NCI-H2171 treated with DMSO at 0.1 percent for 48 hours (cell line): ENCODE measurements around the gene HINT3.
"Not testable (repeated sequence)": the region's sequence is repeated elsewhere in the genome, so short reads cannot be mapped to it uniquely, and the experiment has no call there.

Source experiments
- DNase-seq: peaks from one replicate; lab custom pipeline; 2025; lab: John Stamatoyannopoulos, UW

HINT3 gene

DNA sequence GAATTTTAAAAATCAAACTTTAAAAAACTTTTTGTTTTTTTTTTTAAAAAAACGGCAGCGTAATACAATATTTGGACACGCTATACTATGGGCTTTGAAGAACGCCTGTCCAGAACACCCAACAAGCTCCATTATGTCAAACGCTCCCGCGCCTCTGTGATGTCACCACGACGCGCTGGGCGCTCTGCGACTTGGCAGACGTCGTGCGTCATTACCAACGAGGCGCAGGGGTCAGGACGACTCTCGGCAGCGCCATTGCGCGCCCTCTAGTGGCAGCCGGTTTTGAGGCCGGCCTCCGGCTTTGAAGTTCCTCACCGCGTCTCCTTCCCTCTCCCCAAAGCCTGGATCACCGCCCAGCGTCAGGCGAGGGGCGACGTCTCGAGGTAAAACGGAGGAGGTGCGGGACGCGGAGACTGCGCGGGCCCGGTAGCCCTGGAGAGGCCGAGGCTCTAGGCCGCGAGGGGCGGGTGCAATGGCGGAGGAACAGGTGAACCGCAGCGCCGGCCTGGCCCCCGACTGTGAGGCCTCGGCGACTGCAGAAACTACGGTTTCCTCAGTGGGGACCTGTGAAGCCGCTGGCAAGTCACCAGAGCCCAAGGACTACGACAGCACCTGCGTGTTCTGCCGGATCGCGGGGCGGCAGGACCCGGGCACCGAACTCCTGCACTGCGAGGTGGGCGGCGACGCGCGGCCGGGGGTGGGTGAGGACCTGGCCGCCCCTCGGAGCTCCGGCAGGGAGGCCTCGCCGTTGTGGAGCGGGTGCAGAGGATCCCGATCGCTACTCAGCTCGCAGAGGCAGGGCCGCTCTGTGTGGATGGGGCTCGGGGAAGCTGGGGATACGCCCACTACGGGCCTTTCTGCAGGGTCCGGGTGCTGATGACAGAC lies at the start of gene HINT3:
HINT3 (plus strand) TSS at position 265 of the 885 bp plus-strand sequence; CDS start at position 473, 208 bp downstream.
- peak; percentile 97 for DNase-seq

DNA sequence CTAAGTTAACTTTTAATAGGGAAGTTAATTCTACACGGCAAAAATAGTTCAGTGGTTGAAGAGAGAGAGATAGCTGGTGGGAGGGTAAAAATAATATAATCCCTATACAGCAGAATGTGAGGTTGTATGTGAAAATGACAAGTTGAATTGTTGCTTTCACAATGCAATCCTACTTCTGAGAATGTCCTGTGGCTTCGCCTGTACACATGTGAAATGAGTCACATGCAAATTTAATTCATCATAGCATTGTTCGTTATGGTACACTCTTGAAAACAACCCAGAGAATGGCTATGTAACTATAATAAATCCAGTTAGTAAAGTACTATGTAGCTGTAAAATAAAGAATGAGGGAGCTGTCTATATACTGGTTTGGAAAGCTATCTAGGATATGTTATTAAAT lies 46.0 kb upstream of the HINT3 start:
- no peak for DNase-seq

DNA sequence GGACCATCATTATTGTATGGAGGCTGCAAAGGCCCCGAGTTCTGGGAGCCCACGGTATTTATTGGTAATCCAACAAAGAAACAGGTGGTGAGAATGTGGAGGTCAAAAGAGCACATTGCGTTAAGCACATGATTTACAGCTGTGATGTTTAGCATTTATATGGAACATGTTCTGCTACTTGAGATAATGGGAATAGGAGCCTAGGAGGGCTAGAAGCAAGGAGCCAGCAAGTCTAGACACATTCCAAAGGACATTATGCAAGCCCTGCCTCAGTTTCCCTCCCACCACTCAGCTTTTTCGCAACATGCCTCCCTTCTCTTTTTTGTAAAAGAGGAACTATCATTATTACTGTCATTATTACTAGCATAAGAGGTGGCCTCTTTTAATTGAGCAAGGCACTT lies 45.5 kb upstream of the HINT3 start:
- not testable (repeated sequence) for DNase-seq

DNA sequence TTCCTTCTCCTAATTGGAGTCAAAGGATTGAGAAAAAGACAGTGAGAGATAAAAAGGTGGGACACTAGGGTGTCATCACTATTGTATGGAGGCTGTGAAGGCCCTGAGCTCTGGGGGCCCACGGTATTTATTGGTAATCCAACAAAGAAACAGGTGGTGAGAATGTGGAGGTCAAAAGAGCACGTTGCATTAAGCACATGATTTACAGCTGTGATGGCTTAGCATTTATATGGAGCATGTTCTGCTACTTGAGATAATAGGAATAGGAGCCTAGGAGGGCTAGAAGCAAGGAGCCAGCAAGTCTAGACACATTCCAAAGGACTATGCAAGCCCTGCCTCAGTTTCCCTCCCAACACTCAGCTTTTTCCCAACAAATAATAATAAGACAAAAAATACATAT lies 44.1 kb upstream of the HINT3 start:
- DNase-seq = not testable (repeated sequence)

DNA sequence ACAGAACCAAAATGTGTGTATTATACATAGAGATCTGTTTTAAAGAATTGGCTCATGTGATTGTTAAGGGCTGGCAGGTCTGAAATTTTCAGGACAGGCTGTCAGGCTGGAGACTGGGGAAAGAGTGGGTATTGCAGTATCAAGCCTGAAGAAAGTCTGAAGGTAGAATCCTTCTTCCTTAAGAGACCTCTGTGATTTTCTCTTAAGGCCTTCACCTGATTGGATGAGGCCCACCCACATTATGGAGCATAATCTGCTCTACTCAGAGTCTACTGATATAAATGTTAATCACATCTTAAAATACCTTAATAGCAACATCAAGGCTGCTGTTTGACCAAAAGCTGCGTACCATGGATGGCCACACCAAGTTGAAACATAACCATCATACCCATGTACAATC lies 43.4 kb upstream of the HINT3 start:
- DNase-seq = no peak

DNA sequence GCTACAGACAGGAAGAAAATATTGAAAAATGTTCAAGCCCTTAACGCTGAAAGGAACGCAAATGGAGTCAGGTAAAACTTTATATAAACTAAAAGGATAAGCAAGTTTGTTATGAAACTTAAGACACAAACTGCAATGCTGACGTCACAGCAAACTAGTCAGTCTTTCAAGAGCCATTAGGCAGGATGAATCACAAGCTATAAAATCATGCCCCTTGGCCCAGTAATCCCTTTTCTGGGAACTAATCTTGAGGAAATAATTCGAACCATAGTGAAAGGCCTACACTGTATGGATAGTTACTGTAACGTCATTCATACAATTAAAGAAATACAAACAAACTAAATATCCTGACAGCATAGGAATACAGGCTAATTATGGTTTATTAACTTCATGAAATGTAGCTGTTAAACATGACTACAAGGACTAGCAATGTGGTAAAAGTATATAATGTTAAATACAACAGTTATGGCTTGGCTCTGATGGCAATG lies 42.7 kb upstream of the HINT3 start:
- no peak for DNase-seq

DNA sequence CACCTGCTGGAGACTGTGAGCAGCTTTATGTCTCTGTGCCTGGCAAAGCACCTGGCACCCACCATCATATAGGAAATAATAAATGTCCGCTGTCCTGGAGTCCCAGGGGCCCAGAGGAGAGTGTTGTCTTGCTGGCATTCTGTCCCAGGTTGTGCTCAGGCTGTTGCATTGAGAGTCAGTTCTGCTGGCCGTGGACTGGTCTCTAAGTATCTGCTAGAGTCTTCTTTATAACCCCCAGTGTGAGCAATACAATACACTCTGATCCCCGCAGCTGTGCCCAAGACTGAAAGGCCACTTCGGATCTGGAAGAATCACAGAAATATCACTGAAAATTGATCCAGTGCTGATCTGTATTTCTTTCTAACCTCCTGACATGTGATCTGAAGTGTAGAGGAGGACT lies 38.3 kb upstream of the HINT3 start:
- DNase-seq = no peak

DNA sequence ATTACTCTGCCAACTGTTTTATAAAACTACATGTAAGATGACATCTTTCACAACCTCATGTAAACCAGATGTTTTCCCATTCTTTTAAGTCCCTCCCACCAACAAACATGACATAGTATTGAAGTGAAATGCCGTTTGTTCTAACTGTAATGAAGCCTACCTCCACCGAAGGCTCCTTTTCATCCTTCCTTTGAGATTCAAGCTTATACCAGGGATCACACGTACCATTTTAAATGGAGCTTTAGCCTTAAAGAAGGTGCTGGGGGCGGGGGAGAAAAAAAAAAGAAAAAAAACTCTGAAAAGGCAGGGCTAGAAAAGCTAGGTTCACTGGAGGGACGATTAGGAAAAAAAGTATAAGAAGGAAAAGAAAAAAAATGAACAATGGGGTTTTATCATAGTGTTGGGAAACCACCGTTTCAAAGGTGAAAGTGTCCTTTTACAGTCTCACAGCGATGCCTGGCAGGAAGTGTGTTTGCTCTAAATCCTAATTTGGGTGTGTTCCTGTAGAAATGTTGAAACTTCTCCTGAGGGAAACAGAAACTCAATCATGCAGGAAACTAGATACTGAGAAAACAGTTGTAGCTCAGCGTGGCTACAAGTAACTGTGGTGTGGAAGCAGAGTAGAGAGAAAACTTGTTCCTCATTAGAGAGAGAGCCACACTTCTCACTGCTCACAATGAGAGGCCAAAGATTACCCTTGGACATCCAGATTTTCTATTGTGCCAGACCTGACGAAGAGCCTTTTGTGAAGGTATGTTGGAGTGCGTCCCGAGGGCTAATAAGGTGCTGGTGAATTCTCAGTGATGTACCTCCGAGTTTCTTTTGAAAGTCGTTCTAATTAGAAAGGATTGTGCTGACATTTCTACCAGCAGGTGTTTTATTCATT lies 37.6 kb upstream of the HINT3 start:
- peak; percentile 52 for DNase-seq

DNA sequence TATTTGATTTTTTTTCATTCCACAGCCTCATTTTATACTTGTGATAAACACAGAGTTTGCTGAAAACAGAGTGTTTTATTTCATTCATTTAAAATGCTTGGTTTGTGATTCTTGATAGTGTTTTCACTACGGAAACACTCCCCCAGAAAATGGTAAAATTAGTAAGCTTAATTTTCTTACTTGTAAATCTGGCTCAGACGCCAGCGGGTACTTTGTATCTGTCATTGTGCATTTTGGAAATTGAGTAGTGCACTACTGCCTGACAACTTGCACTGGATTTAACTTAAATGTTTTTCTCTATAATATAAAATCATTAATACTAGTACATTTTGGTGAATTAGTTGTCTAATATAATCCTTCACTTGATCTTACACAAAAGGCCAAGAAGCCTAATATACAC lies 37.0 kb upstream of the HINT3 start:
- DNase-seq = no peak

DNA sequence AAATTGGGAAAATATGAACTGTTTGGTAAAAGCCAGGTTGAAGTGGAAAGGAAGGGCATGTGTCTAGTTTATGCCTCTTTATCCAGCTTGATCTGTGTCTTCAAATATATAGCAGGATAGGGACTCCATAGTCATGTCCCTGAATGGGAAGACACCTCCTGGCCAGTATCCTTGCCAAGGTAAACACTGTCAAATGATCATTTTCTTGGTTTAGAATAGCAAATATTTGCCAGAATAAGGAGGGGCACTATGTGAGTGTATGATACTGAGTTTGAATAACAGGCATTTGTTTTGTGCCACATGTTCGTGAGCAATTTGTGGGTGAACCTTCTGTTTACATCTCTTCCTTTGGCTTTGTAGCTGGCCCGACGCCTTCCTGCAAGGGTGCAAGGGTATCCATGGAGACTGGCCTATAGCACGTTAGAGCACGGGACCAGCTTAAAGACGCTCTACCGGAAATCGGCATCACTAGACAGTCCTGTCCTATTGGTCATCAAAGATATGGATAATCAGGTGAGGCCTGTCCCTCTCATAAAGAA lies 34.2 kb upstream of the HINT3 start:
- no peak for DNase-seq

DNA sequence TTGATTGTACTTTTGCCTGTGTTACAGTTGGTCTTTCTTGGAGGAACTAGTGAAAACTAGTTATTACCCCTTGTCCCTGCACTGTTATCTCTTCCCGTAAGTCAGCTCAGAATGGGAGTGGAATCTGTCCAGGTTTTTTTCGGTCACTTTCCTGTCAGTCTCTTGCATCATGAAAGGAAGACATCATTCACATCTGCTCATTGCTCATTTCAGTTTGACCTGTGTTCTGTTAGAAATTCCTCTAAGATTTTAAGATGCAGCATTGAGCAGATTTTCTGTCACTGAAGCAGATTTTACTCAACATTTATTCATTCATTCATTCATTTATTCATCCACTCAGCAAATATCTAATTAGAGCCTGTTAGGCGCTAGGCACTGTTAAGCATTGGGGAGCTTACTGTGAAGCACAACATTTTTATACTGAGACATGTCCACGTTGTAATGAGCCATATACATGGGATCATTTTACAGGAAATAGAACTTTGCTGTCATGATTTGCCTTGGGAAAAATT lies 33.1 kb upstream of the HINT3 start:
- DNase-seq = no peak

DNA sequence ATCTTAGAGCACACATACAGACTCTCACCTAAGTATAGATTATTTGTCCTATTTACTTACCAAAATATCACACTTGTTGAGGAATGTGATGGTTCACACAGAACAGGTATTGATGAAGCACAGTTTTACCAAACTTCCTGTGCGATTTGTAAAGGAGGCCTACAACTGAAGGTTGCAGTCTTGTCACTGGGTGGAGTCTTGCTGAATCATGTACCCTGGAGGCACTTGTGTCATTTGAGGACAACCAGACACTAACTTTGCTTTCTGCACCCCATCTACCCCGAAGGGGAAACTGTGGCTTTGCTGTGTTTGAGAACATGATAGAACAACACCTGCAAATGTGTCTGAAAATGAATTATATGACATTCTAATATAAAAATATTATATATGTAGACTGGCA lies 32.4 kb upstream of the HINT3 start:
- no peak for DNase-seq

DNA sequence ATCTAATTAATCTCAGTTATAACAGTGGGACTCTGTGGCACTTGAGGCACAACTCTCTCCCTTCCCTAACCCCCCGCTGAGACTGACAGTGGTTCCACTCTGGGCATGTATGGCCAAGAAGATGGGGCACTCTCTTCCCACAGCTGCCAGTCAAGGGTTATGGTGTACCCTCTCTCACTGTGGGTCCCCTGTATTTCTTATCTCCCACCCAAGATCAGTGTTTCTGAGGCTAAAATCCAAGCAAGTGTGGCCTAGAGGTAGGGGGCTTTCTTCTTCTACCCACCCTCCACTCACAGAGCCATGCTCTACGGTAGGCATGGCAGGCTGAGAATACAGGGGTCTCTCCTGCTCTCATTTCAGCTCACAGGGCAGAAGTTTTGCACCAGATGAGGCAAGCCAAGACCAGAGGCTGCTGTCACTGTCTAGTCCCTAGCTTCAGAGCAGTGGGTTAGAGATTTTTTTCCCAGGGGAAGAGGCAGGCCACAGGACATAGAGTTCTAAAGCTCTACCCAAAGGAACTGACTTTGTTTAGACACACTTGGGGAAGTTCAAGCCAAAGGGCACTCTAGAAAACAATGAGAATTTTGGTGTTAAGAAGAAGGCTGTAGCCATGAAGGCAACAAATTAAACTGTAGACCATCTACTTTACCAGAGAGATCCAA lies 31.7 kb upstream of the HINT3 start:
- DNase-seq = no peak

DNA sequence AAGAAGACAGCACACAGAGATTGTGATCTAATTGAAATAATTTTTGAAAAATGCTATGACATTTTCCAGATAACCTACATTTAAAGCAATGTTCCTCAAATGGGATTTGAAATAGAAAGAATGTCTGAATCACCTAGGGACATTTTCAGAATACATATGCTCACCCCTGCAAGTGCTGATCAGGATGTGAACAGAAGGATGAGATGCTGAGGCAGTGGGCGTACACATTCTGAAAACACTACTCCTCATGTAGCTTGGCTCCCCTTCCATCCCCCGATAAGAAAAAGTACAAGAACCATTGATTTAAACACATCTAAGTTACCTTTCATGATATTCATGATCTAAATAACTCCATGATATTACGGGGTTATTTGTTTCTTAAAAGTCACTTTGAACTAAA lies 29.9 kb upstream of the HINT3 start:
- DNase-seq = no peak

DNA sequence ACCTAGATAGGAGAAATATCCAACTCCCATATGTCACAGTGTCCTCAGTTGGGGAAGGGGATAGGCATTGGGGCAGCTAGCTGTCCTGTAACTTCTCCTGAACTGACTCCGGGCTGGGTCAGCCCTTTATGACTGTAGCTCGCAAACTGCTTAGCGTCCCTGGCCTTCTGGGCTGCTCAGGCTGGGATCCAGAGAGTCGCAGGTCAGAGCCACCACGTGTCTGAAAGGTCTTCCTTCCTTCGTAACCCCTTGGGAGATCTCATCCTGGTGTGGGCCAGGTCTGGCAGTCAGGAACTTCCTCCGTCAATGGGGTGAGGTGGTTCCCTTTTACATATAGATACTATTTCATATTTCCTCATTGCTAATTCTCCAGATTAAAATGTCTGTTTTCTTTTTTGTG lies 28.8 kb upstream of the HINT3 start:
- no peak for DNase-seq

DNA sequence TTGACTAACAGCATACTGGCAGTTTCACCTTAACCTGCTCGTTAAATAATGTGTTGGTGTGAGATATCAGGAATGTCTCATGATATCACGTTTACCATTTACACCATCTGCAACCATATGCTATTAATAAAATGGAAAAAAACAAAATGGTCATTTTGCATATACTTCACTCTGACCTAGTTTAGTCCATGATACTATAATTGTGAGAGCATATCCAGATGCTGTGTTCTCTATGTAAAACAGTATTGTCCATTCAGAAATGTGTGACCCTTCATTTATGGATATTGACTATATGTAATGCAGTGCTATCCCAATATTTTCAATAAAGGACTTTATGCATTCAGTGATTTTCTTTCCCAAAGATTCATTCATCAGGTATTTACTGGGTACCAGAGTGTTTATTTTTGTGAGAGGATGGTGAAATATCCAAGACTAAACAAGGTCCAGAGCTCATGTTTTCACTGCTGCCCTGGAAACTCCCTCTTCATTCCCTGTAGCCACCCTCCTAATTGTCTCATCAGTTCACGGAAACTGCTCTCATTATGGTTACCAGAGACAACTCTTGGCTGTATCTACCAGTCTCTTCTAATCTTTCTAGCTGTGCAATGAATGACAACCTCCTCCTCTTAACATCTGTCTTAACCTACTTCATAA lies 25.7 kb upstream of the HINT3 start:
- peak; percentile 19 for DNase-seq

DNA sequence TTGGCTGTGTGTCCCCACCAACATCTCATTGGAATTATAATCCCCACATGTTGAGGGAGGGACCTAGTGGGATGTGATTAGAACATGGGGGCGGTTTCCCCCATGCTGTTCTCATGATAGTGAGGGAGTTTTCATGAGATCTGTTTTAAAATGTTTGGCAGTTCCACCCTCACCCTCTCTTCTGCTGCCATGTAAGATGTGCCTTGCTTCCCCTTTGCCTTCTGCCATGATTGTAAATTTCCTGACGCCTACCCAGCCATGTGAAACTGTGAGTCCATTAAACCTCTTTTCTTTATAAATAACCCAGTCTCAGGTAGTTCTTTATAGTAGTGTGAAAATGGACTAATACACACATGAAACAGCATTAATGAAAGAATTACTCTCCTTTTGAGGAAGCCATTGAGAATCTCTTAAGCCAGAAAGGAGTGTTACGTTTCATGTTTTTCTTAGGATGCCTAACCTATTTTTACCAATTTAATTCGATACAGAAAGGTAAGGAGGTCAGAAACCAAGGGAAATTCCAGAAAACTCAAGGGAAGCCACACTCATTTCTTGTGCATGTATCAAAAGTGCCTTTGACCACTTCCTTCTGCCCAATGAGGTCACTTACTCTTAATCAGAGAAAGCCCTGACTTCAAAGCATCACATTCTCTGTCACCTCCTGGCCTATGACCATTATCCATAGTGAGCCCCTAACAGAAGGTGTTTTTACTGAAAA lies 24.7 kb upstream of the HINT3 start:
- DNase-seq = no peak

DNA sequence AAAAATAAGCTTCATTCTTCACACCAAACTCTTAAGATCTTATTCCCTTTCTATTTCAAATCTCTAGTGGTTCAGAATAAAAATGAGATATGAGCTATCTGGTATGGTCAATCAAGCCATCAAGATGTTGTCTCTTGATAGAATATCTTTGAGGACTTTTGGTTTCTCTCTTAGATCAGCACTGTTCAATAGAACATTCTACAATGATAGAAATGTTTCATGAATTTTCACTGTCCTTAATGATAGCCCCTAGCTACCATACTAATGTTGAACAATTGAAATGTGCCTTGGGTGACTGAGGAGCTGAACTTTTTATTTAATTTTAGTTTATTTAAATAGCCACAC lies 24.1 kb upstream of the HINT3 start:
- no peak for DNase-seq

DNA sequence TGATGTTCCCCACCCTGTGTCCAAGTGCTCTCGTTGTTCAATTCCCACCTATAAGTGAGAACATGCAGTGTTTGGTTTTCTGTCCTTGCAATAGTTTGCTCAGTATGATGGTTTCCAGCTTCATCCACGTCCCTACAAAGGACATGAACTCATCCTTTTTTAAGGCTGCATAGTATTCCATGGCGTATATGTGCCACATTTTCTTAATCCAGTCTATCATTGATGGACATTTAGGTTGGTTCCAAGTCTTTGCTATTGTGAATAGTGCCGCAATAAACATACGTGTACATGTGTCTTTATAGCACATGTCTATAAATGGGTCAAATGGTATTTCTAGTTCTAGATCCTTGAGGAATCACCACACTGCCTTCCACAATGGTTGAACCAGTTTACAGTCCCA lies 21.1 kb upstream of the HINT3 start:
- not testable (repeated sequence) for DNase-seq

DNA sequence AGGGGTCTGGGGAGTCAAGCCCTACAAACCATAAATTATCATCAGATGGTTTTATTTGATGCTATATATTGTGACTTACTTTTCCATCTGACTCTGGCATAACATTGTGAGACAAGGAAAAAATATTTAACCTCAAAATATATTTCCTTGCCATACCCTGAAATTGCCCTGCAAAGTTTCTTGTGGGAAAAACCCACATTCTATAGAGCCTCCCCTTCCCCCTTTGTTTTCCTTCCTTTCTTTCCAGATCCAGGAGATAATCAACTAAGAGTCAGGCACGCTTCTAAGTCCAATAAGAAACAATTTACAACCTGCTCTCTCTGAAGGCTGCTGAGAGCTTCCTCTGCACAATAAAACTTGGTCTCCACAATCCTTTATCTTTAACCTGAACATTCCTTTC lies 17.5 kb upstream of the HINT3 start:
- DNase-seq = no peak

DNA sequence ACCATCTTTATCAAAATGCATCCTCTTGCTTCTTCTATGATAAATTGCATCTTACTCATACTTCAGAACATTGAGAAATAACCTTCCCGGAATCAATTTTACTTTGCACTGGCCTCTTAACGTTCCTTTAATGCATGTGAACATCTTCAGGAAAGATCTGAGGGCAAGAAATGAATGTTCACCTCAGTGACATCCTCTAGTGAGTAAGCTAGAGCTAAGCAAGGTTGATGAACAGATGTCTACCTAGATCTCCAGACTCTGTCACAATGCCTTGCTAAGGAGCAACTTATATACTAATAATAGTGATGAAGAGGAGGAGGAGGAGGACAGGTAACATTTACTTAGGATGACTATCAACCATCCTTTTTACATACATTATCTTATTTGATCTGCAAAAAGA lies 16.8 kb upstream of the HINT3 start:
- no peak for DNase-seq
